Astrocyte of the hippocampus (primary cell): ENCODE results near the gene EXOC5.

ENCODE experiments used
- DNase-seq: peaks from one replicate; pipeline ENCODE4 v3.0.0; 2011; ENCODE audit warnings: low read depth, low spot score

EXOC5 gene, protein sequence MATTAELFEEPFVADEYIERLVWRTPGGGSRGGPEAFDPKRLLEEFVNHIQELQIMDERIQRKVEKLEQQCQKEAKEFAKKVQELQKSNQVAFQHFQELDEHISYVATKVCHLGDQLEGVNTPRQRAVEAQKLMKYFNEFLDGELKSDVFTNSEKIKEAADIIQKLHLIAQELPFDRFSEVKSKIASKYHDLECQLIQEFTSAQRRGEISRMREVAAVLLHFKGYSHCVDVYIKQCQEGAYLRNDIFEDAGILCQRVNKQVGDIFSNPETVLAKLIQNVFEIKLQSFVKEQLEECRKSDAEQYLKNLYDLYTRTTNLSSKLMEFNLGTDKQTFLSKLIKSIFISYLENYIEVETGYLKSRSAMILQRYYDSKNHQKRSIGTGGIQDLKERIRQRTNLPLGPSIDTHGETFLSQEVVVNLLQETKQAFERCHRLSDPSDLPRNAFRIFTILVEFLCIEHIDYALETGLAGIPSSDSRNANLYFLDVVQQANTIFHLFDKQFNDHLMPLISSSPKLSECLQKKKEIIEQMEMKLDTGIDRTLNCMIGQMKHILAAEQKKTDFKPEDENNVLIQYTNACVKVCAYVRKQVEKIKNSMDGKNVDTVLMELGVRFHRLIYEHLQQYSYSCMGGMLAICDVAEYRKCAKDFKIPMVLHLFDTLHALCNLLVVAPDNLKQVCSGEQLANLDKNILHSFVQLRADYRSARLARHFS

DNA sequence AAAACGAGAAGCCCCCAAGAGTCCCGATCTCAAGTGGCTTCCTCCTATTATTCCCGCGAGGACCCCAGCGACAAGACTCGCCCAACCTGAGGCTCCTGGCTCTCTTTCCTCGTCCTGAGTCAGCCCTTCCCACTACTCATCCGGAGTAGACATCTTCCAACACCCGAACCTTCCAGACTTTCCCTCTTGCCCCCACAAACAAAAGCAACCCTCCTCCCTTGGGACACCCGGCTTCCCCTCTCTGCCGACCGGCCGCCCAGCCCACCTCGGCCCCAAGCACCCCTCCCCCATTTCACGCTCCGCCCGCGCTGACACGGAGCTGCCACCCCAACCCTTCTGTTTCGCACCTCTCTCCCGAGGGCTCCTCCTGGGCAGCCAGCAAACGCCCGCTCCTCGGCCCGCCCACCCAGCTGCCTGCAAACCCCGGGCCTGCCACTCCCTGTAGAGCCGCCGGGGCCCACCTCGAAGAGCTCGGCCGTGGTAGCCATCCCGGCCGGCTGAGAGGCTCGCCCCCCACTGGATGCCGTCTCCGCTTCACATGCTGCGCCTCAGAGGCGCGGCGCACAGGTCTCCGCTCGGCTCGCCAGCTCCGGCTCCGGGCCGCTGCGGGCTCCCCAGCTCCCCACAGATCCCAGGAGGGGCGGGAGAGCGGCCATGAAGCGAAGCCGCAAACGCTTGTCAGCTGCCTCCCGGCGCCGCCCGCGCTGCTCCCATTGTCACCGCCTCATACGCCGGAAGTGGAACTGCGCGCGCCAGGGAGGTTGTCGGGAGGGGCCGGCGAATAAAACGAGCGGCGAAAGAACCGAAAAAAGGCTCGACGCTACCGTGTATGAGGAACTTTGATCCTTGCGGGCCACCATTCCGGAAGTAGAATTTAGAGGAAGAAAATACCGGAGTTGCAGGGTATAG is at the start of gene EXOC5, which contains the start of gene AP5M1:
EXOC5 (minus strand) TSS at position 745 of the 909 bp plus-strand sequence; CDS start at position 488, 257 bp downstream.
AP5M1 (plus strand) TSS at position 811 of the 909 bp plus-strand sequence. CDS start 344 bp downstream, outside the sequence.
- peak; percentile 96 for DNase-seq

DNA sequence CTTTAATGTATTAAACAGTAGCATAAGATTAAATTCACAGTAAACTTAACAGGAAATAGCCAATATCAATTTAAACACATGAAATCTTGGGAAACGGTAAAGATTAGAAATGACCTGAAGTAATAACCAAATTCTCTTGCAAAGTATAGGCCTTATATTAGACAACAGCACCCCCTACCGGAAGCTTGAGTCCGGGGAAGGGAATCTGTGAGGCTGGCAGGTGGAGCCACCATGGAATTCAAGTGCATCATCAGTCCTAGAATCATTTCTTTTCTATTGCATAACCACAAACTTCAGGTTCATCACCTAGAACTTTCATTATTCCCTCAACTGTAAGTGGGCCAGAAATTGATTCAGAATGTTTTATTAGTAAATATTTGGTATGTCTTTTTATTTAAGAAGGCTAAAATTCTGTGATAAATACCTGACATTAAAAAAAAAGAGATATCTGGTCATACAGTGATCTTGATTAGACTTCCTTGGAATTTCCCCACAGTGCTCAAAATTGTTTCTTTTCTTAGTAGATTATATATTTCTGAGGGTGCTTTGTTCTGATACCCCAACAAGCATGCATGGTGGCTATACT is 48.6 kb upstream of the EXOC5 start:
- peak; percentile 87 for DNase-seq

DNA sequence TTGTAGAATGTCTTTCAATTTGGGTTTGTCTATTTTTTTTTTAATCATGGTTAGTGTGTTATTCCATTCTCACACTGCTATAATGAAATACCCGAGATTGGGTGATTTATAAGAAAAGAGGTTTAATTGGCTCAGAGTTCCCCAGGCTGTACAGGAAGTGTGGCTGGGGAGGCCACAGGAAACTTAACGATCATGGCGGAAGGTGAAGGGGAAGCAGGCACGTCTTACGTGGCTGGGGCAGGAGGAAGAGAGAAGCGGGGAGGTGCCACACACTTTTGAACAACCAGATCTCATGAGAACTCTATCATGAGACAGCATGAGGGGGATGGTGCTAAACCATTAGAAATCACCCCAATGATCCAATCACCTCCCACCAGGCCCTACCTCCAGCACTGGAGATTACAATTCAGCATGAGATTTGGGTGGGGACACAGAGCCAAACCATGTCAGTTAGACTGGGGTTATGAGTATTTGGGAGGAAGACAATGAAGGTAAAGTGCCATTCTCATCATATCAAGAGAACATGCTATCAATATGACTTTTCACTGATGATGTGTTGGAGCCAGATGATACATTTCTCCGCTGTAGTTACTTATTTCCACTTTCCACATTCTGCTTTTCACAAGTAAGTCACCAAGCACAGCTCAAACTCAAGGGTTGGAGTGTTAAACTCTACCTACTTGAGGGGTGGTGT is 45.8 kb upstream of the EXOC5 start:
- no peak for DNase-seq

DNA sequence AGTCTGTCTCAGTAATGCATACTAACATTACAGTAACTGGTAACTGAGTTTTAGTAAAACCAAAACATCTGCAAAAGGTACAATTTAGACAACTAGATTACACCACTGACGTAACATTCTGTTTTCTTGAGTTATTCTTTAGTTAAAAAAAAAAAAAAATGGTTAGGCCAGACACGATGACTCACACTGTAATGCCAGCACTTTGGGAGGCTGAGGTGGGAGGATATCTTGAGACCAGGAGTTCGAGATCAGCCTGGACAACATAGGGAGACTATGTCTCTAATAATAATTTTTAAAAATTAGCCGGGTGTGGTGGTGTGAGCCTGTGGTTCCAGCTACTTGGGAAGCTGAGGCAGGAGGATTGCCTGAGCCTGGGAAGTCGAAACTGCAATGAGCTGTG is 34.2 kb upstream of the EXOC5 start:
- DNase-seq = no peak

DNA sequence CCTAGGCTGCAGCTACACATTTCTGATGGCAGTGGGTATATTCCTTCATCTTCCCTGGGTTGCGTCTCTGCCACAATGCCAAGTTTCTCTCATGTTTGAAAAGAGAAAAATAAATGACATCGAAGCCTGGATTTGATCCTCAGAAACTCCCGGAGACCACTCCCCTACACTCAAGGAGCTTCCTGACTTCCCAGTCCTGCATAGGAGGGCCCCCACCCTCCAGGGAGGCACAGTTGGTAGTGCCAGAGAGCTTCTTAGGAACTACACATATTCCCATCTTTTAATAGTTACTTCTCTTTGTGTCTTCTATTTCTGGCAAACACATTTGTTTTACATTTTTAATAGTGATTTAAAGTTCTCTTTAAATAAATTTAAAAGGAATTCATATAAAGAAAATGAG is 30.8 kb upstream of the EXOC5 start:
- DNase-seq = no peak

DNA sequence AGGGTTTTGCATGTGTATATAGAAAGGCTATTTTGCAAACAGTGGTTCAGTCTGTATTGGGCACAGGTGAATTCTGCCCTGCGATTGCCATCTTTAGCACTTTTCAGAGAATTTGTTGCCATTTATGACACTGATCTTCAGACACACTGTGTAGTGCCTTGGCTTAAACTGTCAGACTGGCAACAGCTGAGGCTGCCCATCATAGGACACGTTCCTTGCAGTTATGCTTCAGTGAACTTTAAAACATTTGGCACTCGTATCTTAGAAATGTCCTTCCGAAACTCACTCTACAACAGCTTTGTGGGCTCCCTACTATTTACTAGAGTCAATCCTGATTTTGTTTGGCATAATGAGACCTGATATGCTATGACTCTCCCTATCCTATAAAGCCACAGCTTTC is 29.1 kb upstream of the EXOC5 start:
- no peak for DNase-seq

DNA sequence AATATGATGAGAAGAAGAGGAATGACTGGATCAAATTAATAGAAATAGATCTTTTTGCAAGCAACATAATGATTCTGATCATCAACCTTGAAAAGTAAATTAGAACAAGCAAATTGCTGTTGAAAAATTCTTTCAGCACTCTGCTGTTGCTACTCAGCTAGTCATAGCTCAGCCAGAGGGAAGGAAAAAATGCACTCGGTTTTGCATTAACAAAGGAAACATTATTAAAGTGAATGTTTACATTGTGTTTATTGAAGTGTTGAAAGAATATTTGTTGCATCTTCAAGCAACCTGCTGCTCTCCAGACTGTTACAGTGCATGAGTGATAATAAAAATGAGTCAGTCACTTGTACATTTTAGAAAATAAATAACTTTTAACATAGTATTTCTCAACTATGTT is 26.5 kb upstream of the EXOC5 start:
- DNase-seq = no peak

DNA sequence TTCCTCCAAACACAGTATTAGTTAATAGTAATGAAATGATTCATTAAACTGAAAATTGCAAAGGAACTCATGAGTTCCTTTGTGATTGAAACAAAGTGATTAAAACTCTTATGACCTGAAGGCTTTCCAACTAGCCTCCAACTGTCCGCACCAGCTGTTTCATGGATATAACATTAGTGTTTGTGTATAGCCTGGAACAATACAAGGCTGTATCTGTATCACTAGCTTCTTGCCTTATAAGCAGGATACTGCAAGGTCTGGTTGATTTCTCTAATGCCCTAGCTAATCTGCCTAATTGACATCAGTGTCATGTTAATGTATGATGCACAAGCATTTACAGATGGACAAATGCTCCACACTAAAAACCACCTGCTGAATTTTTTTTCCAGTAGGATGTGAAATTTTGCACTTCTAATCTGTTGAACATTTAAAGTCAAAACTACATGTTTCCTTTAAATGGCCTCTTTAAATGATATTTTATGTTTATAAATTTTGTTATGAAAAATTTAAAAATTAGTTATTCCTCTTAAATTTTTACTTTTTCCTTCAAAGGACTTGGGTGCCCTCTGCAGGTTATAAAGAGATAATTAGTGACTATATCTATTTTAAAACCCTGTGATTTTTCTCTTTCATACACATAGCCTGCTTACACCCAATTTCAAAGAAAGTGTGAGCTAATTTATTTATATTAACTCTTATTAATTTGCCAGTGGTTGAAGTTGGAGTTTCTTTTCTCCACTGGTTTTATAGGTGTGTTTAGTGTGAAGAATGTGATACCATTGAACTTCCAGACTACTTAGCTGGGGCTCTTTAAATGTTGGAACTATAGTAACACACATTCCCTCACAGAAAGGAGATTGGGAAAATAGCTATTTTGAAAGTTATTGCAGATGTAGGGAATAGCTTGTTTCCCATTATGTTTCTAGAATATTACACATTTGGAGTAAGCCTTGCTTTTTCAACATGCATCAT is 25.4 kb upstream of the EXOC5 start:
- DNase-seq = peak; percentile 12

DNA sequence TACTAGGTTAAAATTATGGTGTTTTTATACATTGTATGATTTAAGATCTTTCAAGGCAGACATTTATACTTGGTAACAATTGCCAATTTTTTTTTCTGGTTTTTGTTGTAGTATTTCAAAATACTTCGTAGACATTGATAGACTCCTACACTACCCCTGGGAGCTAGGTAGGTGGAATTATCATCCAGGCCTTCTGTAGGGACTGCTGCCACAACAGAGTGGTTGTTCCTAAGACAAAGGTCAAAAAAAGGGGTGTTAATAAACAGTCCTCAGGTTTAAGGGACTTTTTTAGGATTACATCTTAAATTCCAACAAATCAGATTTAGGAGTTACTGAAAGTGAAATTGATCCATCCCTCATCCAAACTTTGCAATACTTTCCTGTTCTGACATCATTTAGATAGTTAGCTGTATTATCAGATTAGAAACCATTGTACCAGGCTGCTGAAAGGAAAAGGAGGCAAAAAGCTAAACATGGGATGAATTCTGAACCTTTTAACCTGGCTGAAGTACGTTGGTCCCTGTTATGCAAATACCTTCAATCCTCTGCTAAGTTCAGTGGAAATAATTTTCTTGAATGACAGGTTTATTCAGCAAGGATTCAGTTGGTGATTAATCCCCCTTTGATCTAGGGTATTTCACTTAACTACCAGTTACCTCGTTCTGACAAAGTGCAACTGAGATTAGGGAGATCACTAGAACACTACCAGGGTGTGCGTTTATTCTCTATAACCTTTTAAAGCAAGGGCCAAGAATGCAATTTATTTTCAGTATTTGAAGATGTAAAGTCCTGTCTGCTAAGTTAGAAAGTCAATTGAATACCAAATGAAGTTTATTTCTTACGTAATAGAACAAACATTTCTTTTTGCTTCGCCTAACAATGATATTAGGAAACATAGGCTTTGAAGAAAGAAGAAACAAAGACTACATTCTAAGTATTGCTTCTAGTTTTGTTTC is 23.3 kb upstream of the EXOC5 start:
- DNase-seq = peak; percentile 4

DNA sequence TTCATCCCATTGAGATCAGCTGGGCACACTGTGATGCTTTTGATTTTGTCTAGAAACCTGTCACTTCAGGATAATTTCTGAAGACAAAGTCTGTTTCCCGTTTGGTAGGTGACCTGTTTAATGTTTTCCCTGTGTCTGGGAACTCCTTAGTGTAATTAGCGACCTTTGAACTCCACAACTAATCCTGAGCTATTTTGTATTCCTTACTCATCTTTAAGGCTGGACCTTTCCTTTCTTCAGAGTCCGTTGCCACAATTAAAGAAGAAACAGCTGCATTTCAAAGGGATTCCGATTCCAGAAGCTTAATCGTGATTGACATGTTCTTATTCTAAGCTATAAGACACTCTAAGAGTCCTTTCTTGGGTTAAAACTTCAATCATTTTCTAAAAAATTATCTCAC is 22.0 kb upstream of the EXOC5 start:
- no peak for DNase-seq

DNA sequence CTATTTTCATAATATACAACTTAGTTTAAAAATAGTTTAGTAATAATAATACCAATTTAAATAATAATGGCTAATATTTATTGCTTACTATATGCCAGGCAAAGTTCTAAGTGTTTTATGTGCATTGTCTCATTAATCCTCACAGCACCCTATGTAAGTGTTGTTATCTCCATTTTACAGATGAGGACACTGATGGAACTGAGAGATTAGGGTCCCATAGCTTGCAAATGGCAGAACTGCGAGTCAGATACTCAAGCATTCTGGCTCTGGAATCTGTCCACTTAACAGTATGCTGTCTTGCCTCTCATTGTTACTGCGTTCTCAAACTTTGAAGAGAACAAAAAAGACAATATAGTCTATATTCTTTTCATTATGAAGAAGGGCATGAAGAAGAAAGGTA is 19.0 kb upstream of the EXOC5 start:
- no peak for DNase-seq

DNA sequence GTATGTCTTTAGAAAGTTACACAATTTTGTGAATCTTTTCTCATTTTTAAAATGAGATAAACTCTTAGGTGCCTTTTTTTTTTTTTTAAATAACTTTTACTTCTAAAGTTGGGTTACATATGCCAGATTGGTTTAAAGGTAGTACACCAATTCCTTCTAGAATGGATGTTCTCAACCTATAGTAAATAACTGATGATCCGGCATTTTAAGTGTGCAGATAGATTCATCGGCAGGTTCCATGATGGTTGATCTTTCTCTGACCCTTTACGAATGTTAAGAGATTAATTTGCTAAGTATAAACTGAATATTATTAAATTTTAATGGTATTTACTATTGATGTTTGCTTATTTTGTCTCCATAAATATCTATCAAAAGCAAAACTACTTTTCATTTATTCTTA is 8.4 kb upstream of the EXOC5 start:
- no peak for DNase-seq

DNA sequence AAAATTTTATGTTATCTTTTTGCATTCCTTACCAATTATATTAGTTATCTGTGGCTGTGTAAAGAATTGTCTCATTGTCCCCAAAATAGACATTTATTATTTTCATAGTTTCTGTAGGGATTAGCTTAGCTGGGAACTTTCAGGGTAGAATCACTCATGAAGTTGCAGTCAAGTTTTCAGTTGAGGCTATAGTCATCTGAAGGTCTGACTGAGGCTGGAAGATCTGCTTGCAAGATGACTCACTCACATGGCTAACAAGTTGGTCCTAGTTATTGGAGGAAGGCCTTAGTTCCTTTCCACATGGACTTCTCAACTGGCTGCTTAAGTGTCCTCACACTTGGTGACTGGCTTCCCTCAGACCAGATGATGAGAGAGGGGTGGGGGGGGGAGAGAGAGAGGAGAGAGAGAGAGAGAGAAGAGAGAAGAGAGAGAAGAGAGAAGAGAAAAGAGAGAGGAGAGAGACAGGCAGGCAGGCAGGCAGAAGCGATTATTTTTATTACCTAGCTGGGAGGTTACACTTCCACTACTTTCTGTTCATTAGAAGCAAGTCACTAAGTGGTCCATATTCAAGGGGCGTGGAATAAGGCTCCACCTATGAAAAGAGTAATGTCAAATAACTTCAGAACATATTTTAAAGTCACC is 6.4 kb upstream of the EXOC5 start:
- no peak for DNase-seq

DNA sequence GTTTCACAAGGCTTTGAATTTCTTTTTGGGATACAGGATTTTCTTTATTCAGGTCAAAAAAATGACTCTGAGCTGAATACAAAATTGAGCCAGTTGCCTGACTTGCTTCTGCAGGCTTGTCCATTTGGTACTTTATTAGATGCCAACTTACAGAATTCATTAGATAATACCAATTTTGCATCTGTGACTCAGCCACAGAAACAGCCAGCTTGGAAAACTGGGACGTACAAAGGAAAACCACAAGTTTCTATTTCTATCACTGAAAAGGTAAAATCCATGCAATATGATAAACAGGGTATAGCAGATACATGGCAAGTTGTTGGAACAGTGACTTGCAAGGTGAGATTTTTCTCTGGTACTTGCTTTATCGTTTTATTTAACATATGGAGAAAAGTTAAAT is 5.8 kb upstream of the EXOC5 start:
- peak; percentile 55 for DNase-seq

DNA sequence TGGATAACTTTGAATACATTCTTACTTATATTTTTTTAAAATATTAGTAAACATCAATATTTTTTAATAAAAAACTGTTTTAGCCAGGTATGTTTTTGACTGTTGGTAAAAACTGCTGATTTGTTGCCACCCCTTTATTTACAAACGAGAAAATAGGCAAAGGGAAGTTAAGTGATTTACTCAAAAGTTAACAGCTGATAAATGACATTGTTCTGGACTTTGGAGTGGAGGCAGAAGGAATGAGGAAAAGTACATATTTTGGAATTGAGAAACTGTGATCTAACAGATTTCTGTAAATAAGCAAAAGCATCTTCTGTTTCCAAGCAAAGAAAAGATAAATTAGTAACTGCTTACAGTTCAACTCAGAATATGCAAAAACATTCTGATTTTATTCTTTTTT is 4.5 kb upstream of the EXOC5 start:
- no peak for DNase-seq

DNA sequence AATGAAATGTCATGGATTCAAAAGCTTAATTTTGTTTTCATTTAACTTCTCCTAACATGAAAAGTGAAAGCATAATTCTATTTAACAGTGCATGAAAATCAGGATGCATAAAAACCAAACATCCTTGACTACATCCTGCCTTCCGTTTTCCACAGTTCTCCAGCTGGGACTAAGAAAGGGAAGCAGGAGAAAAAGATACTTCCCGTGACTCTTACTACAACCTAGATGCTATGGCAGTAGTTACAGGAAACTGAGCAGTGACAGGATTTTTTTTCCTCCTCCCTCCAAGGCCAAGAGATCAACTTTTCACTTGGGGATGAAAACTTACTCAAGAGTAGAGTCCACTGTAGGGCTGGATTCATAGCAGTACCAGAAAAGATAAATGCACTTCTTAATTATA is 2.6 kb downstream of the EXOC5 start:
- no peak for DNase-seq

DNA sequence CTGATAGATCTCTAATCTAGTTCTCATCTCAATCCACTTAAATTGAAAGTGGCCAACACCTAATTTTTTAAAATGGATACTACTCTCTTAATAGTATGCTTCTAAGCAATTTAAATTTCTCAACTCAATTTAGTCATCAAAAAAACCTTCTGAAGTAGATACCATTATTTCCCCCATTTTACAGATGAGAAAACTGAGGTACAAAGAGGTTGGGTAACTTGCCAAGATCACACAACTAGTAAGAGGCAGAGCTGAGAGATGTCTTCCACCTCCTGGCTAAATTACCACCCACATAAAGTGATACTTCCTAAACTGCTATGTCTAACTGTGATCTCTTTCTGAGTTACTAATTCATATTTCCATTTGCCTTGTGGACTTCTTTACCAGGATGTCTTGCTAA is 6.6 kb downstream of the EXOC5 start:
- no peak for DNase-seq

DNA sequence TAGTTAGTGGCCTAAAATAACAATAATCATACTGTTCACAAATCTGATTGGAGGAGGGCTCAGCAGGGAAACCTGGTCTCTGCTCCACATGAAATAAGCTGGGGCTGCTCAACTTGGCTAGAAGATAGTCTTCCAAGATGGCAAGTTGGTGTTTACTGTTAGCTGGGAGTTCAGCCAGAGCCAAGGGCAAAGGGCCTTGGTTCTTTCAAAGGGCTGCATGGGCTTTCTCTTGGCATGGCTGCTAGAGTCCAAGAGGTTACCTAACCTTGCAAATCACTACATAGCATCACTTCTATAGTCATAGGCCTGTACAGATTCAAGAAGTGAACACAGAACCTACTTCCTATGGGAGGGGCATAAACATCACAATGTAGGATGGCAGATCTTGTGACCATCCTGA is 7.1 kb downstream of the EXOC5 start:
- DNase-seq = no peak
